GM10248 (cell line): ENCODE measurements around the gene PARP14.

Experiments used
- CTCF ChIA-PET: fragments of 300-600 bp; sonication (Branson Sonifier 250); formaldehyde crosslinking; extraction: SDS; loops from one replicate; lab custom pipeline; 2021; ENCODE audit warnings: antibody characterized with exemption; lab: Yijun Ruan, JAX
- POLR2A ChIA-PET: fragments of 350-650 bp; sonication (Branson Sonifier 250); formaldehyde crosslinking; extraction: SDS; loops from one replicate; lab custom pipeline; 2020; ENCODE audit warnings: antibody characterized with exemption; lab: Yijun Ruan, JAX
- DNase-seq: peaks from one replicate; pipeline ENCODE4 v3.0.0; 2012; ENCODE audit errors: extremely low spot score
- TF ChIP-seq, protein P1 (sequence below): IDR thresholded peaks from 2 replicates; pipeline ENCODE4 v1.5.1; 2012; ENCODE audit warnings: mild to moderate bottlenecking, low read depth; ENCODE audit errors: extremely low read depth, missing control alignments, control extremely low read depth

Gene PARP14

GRCh38 chr3:122665226-122665786 is 15.3 kb upstream of the PARP14 start:
- DNase-seq, result no peak

DNA sequence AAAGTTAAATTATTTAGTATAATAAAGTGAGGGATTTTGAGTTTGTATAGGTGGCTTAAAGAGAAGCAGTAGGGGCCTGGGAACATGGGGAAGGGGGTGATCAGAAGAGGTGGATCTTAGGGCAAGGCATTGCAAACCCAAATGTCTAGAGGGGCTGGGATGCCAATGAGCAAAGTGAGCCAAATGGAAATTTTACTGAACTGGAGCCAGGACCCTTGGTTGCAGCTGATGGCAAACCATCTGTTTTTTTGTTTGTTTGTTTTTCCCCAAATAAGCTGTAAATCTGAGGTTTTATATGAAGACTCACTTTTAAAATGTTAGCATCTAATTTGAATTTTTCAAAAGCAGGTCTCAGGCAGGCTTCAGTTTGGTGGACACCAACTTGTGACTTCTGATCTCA is 14.8 kb upstream of the PARP14 start:
- POLR2A ChIA-PET, result no interaction called here
- no peak for DNase-seq
- TF ChIP-seq, protein P1, sequence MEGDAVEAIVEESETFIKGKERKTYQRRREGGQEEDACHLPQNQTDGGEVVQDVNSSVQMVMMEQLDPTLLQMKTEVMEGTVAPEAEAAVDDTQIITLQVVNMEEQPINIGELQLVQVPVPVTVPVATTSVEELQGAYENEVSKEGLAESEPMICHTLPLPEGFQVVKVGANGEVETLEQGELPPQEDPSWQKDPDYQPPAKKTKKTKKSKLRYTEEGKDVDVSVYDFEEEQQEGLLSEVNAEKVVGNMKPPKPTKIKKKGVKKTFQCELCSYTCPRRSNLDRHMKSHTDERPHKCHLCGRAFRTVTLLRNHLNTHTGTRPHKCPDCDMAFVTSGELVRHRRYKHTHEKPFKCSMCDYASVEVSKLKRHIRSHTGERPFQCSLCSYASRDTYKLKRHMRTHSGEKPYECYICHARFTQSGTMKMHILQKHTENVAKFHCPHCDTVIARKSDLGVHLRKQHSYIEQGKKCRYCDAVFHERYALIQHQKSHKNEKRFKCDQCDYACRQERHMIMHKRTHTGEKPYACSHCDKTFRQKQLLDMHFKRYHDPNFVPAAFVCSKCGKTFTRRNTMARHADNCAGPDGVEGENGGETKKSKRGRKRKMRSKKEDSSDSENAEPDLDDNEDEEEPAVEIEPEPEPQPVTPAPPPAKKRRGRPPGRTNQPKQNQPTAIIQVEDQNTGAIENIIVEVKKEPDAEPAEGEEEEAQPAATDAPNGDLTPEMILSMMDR, result no peak
- CTCF ChIA-PET, result interaction anchor here (0.9 to 1.3 kb wide), 3 partner anchors 10 to 46 kb away, joined by 3 read pairs; no protein-coding TSS in a partner anchor

More at GRCh38 chr3:122665226-122665786, 15.3 kb upstream of the PARP14 start:
- TF ChIP-seq, protein P1, result no peak
- ChIA-PET CTCF (interaction anchor here (0.9 to 1.3 kb wide), 3 partner anchors 9 to 46 kb away, joined by 3 read pairs; no protein-coding TSS in a partner anchor), POLR2A (no interaction called here)

DNA sequence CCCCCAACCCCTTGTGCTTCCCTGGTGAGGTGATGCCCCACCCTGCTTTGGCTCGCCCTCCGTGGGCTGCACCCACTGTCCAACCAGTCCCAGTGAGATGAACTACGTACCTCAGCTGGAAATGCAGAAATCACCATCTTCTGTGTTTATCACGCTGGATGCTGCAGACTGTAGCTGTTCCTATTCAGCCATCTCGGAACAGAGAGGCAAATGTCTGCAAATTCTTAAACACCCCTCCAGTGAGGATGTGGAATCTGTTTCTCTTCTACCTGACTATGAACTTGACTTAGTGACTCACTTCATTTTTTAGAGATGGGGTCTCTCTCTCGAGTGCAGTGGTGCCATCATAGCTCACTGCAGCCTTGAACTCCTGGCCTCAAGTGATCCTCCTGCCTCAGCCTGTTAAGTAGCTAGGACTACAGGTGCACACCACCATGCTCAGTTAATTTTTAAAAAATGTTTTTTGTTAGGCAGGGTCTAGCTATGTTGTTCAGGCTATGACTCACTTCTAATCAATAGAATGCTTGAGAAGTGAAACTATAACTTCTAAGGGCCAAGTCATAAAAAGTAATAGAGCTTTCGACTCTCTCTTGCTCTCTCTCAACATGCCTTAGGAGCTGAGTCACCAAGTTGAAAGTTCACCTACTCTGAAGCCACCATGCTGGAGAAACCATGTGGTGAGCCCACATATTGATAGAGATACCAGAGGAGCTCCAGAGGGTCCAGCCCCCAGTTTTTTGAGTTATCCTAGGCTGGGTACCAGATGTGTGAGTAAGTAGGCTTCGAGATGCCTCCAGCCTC is 11.5 kb upstream of the PARP14 start:
- ChIA-PET POLR2A (no interaction called here), CTCF (interaction anchor here (1.0 to 2.1 kb wide), 5 partner anchors 9 to 29 kb away, joined by 3 to 24 read pairs (median 5); no protein-coding TSS in a partner anchor)
- TF ChIP-seq, protein P1, result no peak
- peak; percentile 40 for DNase-seq

DNA sequence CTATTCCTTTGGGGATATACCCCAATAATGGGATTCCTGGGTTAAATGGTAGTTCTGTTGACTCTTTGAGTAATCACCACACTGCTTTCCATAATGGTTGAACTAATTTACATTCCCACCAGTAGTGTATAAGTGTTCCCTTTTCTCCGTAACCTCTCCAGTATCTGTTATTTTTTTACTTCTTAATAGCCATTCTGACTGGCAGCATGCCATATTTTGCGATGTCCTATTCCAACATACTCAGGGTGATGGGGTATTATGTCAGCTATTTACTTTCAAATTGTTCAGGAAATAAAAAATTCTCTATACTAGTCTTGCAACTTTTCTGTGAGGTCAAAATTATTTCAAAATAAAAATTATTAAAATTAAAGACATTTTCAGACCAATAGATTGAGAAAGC is 9.1 kb upstream of the PARP14 start:
- TF ChIP-seq, protein P1, result no peak
- ChIA-PET POLR2A (no interaction called here), CTCF (interaction anchor here (1.4 to 1.5 kb wide), 2 partner anchors 24 to 279 kb away, joined by 4 read pairs; no protein-coding TSS in a partner anchor)
- DNase-seq, result no peak

GRCh38 chr3:122674339-122674738 is 6.3 kb upstream of the PARP14 start:
- no peak for DNase-seq
- ChIA-PET CTCF (interaction anchor here (1.4 to 6.8 kb wide), 3 partner anchors 13 to 116 kb away, joined by 4 to 146 read pairs (median 8); no protein-coding TSS in a partner anchor), POLR2A (no interaction called here)
- TF ChIP-seq, protein P1, result no peak

GRCh38 chr3:122676759-122677158 is 3.9 kb upstream of the PARP14 start:
- TF ChIP-seq, protein P1, result no peak
- ChIA-PET CTCF (interaction anchor here (3.0 to 6.8 kb wide), 2 partner anchors 49 to 118 kb away, joined by 21 to 146 read pairs; no protein-coding TSS in a partner anchor), POLR2A (no interaction called here)
- DNase-seq, result no peak
